Heart left ventricle (tissue), 13 donors: ENCODE data around the gene TRH.

Source experiments
- POLR2A ChIP-seq, 2 donors: fragments of 450-650 bp; IDR thresholded peaks; one replicate each; pipeline ENCODE4 v1.6.1; 2017; ENCODE audit warnings: antibody characterized with exemption in 2 of 2, mild to moderate bottlenecking in 2 of 2, moderate library complexity in 2 of 2
- TF ChIP-seq, protein P1 (sequence below), 12 donors: fragments of 200-600 bp; sonication (generic) in 4 of 12; IDR thresholded peaks; one replicate each; pipeline versions ENCODE4 v1.5.0 to v1.8.0; 2018 to 2022; ENCODE audit warnings: antibody characterized with exemption in 12 of 12, mild to moderate bottlenecking in 5 of 12
- donor health status: ischemic (EF 13 %, LVEDD 7.1; RV severe dilation, severe dysfunction).
- donor health status: DM: no; HTN: yes; CAD: no.
- donor health status: DM: no; HTN: no; CAD: no.
- donor health status: ischemic (EF 25% LVEDD 6.9; RV normal size, moderate dysfunction).
- donor health status: ischemic (EF 25% LVEDD 5.7; RV mildly dilated, moderate dysfunction).
- donor health status: ischemic (EF 35%, LVEDD 5.7; RV mildly dilated, moderate dysfunction).
- donor health status: nonischemic (EF 11% LVEDD 7.7; RV severe dilation, severe dysfunction).
- donor health status: DM: yes; HTN: yes; CAD: no.
- donor health status: PGD.
- donor health status: ischemic (EF 29% LVEDD 5.4; RV normal size, mild dysfunction).
- donor health status: nonischemic (EF 23%, LVEDD 6.1; RV moderate dilation, normal function).

- TF ChIP-seq, protein P1, sequence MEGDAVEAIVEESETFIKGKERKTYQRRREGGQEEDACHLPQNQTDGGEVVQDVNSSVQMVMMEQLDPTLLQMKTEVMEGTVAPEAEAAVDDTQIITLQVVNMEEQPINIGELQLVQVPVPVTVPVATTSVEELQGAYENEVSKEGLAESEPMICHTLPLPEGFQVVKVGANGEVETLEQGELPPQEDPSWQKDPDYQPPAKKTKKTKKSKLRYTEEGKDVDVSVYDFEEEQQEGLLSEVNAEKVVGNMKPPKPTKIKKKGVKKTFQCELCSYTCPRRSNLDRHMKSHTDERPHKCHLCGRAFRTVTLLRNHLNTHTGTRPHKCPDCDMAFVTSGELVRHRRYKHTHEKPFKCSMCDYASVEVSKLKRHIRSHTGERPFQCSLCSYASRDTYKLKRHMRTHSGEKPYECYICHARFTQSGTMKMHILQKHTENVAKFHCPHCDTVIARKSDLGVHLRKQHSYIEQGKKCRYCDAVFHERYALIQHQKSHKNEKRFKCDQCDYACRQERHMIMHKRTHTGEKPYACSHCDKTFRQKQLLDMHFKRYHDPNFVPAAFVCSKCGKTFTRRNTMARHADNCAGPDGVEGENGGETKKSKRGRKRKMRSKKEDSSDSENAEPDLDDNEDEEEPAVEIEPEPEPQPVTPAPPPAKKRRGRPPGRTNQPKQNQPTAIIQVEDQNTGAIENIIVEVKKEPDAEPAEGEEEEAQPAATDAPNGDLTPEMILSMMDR (IDR thresholded peaks at IDR 0.05): no peak
- TF ChIP-seq POLR2A (IDR thresholded peaks at IDR 0.05): no peak
Measured at GRCh38 chr3:129961141-129961541, 13.4 kb upstream of the TRH start.
